Hepatocyte (in vitro differentiated cells): ENCODE results near the gene CHSY1.

ENCODE experiments used
- EZH2phosphoT487 ChIP-seq: fragments of 200-600 bp; sonication (generic); IDR thresholded peaks from one replicate; pipeline ENCODE4 v1.6.1; 2018; ENCODE audit warnings: antibody characterized with exemption, mild to moderate bottlenecking, low read depth, moderate library complexity; ENCODE audit not compliant: unreplicated experiment, severe bottlenecking
- TF ChIP-seq, protein P1 (sequence below): fragments of 200-600 bp; sonication (generic); IDR thresholded peaks from 2 replicates; pipeline ENCODE4 v1.5.1; 2016; ENCODE audit warnings: antibody characterized with exemption, mild to moderate bottlenecking; ENCODE audit not compliant: poor library complexity

DNA sequence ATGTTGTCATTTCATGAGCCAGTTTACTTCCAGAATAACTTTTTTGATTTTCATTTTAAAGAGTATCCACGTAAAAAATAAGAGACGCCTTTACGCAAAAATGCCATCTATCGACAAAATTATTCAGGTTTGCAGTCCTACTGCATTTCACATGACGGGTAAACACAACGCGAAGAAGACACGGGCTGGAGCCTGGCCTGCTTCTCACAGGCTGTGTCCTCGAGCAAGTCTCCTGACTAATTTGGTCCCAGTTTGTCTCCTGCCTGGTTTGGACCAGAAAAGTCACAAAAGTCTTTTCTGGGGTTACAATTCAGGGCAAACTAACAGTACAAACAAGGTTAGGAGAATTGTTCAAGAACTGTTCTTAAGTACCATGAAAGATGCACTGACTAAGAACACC, 51.7 kb downstream of the CHSY1 start:
- TF ChIP-seq, protein P1, sequence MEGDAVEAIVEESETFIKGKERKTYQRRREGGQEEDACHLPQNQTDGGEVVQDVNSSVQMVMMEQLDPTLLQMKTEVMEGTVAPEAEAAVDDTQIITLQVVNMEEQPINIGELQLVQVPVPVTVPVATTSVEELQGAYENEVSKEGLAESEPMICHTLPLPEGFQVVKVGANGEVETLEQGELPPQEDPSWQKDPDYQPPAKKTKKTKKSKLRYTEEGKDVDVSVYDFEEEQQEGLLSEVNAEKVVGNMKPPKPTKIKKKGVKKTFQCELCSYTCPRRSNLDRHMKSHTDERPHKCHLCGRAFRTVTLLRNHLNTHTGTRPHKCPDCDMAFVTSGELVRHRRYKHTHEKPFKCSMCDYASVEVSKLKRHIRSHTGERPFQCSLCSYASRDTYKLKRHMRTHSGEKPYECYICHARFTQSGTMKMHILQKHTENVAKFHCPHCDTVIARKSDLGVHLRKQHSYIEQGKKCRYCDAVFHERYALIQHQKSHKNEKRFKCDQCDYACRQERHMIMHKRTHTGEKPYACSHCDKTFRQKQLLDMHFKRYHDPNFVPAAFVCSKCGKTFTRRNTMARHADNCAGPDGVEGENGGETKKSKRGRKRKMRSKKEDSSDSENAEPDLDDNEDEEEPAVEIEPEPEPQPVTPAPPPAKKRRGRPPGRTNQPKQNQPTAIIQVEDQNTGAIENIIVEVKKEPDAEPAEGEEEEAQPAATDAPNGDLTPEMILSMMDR = no peak
- TF ChIP-seq EZH2phosphoT487 = no peak
